Measurements from ENCODE around the gene PTBP3. TPM values are rescaled to one million over a fixed set of nuclear protein-coding genes. Genes with fewer than 3 reads are reported as not detected.
A peak's percentile ranks its signal among the peaks of the same experiment; 100 is the strongest.

PTBP3 gene
- total and polyA plus RNA-seq, 2 of the 13 experiments (the other 11 are each of a cell fraction or from before 2014, with no cell fraction given): 52.8 to 61.1 TPM

DNA sequence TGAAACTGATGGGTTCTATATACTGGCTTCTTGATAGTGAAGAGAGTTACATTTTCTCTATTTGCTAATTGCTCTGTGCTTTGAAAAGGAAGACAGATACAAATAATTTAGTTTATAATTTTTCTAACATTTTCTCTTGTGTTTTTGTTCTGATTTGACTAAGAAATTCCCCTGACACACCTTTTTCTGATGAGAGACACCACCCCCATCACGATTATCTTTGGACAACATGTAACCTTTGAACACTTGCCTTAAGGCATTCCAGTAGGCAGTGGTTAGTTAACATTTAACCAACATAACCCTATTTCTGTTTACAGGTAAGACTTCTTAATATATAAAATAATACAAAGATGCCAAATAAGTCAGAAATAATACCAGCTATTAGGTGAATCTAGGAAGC, 4.1 kb upstream of the PTBP3 start (continued):
- TF ChIP-seq ZNF12 (CRISPR knock-in tag; IDR thresholded peaks at IDR 0.05) (no peak), ZNF256 (CRISPR knock-in tag; conservative IDR thresholded peaks at IDR 0.05) (no peak), ATRX (CRISPR knock-in tag; IDR thresholded peaks at IDR 0.05; ENCODE audit: borderline replicate concordance) (no peak), REST (IDR thresholded peaks at IDR 0.05; ENCODE audit: borderline replicate concordance in 1 of 2, low read depth in 1 of 2, low read length in 2 of 2) (no peak), PPARG (CRISPR knock-in tag; conservative IDR thresholded peaks at IDR 0.05) (0 out of 2 replicates have a peak, but pooled peaks have one; percentile 44), KLF11 (CRISPR knock-in tag; IDR thresholded peaks at IDR 0.05) (no peak), TCF7L2 (IDR thresholded peaks at IDR 0.05; ENCODE audit: low read depth, low read length) (no peak), THAP11 (CRISPR knock-in tag; IDR thresholded peaks at IDR 0.05) (no peak), SAP130 (CRISPR knock-in tag; IDR thresholded peaks at IDR 0.05; ENCODE audit: low read depth) (no peak; the same call in 1 of the 2 replicates), ZNF232 (CRISPR knock-in tag; IDR thresholded peaks at IDR 0.05; ENCODE audit: borderline replicate concordance) (no peak), ZNF607 (CRISPR knock-in tag; IDR thresholded peaks at IDR 0.05; ENCODE audit: borderline replicate concordance) (no peak), AKAP8 (CRISPR knock-in tag; IDR thresholded peaks at IDR 0.05) (no peak), ELF3 (CRISPR knock-in tag; IDR thresholded peaks at IDR 0.05) (0 out of 2 replicates have a peak, but pooled peaks have one; percentile 24), HNF4A (CRISPR knock-in tag; IDR thresholded peaks at IDR 0.05) (peak; percentile 78), KAT8 (CRISPR knock-in tag; IDR thresholded peaks at IDR 0.05) (no peak), ZNF777 (CRISPR knock-in tag; IDR thresholded peaks at IDR 0.05) (0 out of 2 replicates have a peak, but pooled peaks have one; percentile 42), SIX1 (CRISPR knock-in tag; IDR thresholded peaks at IDR 0.05; ENCODE audit: borderline replicate concordance) (0 out of 2 replicates have a peak, but pooled peaks have one; percentile 21), ZNF431 (CRISPR knock-in tag; IDR thresholded peaks at IDR 0.05; ENCODE audit: borderline replicate concordance, low read depth) (no peak), TCF12 (IDR thresholded peaks at IDR 0.05) (no peak), TCF12 (CRISPR knock-in tag; IDR thresholded peaks at IDR 0.05) (no peak), ZMYM2 (CRISPR knock-in tag; IDR thresholded peaks at IDR 0.05) (no peak), SP5 (CRISPR knock-in tag; IDR thresholded peaks at IDR 0.05; ENCODE audit: borderline replicate concordance, low read depth) (peak; percentile 35; the same call in 1 of the 2 replicates), NR1H2 (CRISPR knock-in tag; IDR thresholded peaks at IDR 0.05; ENCODE audit: borderline replicate concordance, low read depth) (no peak)
- TF ChIP-seq, protein P1, sequence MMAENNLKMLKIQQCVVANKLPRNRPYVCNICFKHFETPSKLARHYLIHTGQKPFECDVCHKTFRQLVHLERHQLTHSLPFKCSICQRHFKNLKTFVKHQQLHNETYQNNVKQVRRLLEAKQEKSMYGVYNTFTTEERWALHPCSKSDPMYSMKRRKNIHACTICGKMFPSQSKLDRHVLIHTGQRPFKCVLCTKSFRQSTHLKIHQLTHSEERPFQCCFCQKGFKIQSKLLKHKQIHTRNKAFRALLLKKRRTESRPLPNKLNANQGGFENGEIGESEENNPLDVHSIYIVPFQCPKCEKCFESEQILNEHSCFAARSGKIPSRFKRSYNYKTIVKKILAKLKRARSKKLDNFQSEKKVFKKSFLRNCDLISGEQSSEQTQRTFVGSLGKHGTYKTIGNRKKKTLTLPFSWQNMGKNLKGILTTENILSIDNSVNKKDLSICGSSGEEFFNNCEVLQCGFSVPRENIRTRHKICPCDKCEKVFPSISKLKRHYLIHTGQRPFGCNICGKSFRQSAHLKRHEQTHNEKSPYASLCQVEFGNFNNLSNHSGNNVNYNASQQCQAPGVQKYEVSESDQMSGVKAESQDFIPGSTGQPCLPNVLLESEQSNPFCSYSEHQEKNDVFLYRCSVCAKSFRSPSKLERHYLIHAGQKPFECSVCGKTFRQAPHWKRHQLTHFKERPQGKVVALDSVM (CRISPR knock-in tag; IDR thresholded peaks at IDR 0.05): no peak
- TF ChIP-seq, protein P2, sequence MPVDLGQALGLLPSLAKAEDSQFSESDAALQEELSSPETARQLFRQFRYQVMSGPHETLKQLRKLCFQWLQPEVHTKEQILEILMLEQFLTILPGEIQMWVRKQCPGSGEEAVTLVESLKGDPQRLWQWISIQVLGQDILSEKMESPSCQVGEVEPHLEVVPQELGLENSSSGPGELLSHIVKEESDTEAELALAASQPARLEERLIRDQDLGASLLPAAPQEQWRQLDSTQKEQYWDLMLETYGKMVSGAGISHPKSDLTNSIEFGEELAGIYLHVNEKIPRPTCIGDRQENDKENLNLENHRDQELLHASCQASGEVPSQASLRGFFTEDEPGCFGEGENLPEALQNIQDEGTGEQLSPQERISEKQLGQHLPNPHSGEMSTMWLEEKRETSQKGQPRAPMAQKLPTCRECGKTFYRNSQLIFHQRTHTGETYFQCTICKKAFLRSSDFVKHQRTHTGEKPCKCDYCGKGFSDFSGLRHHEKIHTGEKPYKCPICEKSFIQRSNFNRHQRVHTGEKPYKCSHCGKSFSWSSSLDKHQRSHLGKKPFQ (CRISPR knock-in tag; IDR thresholded peaks at IDR 0.05; ENCODE audit: insufficient replicate concordance): no peak
